A549 (cell line): ENCODE data around the gene CXADR. TPM values are rescaled to one million over a fixed set of nuclear protein-coding genes. Genes with fewer than 3 reads are reported as not detected.

ENCODE experiments used
- ATAC-seq, 2 experiments: fragments of 200-7000 bp in 1 of 2; fragments of >200 bp in 1 of 2; cut with Nextera tagmentation in 1 of 2; cut with Tn5 transposase in 1 of 2; 3 replicates each; pipeline versions ENCODE4 v1.8.0 to v1.9.1; 2018 to 2020; ENCODE audit warnings: mild to moderate bottlenecking in 1 of 2, moderate library complexity in 1 of 2
- CTCF ChIA-PET: fragments of 300-600 bp; sonication (Branson Sonifier 250); formaldehyde crosslinking; extraction: SDS; loops from one replicate; lab custom pipeline; 2021; ENCODE audit warnings: antibody characterized with exemption, inconsistent platforms; lab: Yijun Ruan, JAX
- POLR2A ChIA-PET: fragments of 350-600 bp; formaldehyde crosslinking; extraction: SDS; loops from one replicate; lab custom pipeline; 2021; ENCODE audit warnings: antibody characterized with exemption, inconsistent platforms; lab: Yijun Ruan, JAX
- DNase-seq, 2 experiments: peaks; one replicate each; pipeline versions ENCODE4 v3.0.0 to v3.0.0-alpha.2; 2011 to 2016; ENCODE audit warnings: low read depth in 1 of 2, low spot score in 1 of 2
- FAIRE-seq: peaks from 2 replicates; lab custom pipeline; 2011; peaks lifted over from hg19 to GRCh38; lab: Jason Lieb, UNC
- H3K27ac ChIP-seq, 2 experiments: fragments of >200 bp; sonication (Bioruptor Twin); formaldehyde crosslinking; 3 replicates each; pipeline ENCODE4 v1.5.1; 2016 to 2017
- H3K4me1 ChIP-seq: fragments of >200 bp; sonication (Bioruptor Twin); formaldehyde crosslinking; 3 replicates; pipeline ENCODE4 v1.6.1; 2016
- H3K4me2 ChIP-seq: fragments of >200 bp; sonication (Bioruptor Twin); formaldehyde crosslinking; 3 replicates; pipeline ENCODE4 v1.6.1; 2016
- H3K4me3 ChIP-seq: fragments of >200 bp; sonication (Bioruptor Twin); formaldehyde crosslinking; 3 replicates; pipeline ENCODE4 v1.5.1; 2016
- H3K9me3 ChIP-seq: fragments of >200 bp; sonication (Bioruptor Twin); formaldehyde crosslinking; 3 replicates; pipeline ENCODE4 v1.6.1; 2016
- CBX8 ChIP-seq: fragments of 200-600 bp; sonication (generic); IDR thresholded peaks from 2 replicates; pipeline ENCODE4 v1.6.1; 2016
- CEBPB ChIP-seq, 2 experiments: fragments of >200 bp in 1 of 2; sonication (Bioruptor Twin) in 1 of 2; formaldehyde crosslinking in 1 of 2; IDR thresholded peaks; 2 replicates each; pipeline ENCODE4 v1.6.1; 2012 to 2016
- CHD2 ChIP-seq: fragments of 150-350 bp; IDR thresholded peaks from 2 replicates; pipeline ENCODE4 v1.6.1; 2014; ENCODE audit warnings: low read length; ENCODE audit not compliant: partially characterized antibody
- CTCF ChIP-seq: fragments of >200 bp; sonication (Bioruptor Twin); formaldehyde crosslinking; IDR thresholded peaks from 3 replicates; pipeline ENCODE4 v1.5.1; 2016
- ELK1 ChIP-seq: fragments of 150-350 bp; IDR thresholded peaks from 2 replicates; pipeline ENCODE4 v1.6.1; 2014; ENCODE audit warnings: low read depth, mild to moderate bottlenecking, low read length
- EP300 ChIP-seq, 2 experiments: fragments of >200 bp; sonication (Bioruptor Twin); formaldehyde crosslinking; IDR thresholded peaks; 2 replicates in 1 of 2; 3 replicates in 1 of 2; pipeline ENCODE4 v1.6.1; 2016 to 2017
- FOSB ChIP-seq: fragments of 250-450 bp; sonication (Bioruptor Pico); IDR thresholded peaks from 2 replicates; pipeline ENCODE4 v1.5.0; 2020; ENCODE audit warnings: mild to moderate bottlenecking, moderate library complexity
- FOSL2 ChIP-seq, 2 experiments: fragments of 450-650 bp in 1 of 2; fragments of >200 bp in 1 of 2; sonication (Bioruptor Twin) in 1 of 2; formaldehyde crosslinking; IDR thresholded peaks; 2 replicates each; pipeline versions ENCODE4 v1.5.0 to v1.6.1; 2016 to 2020; ENCODE audit warnings: mild to moderate bottlenecking in 1 of 2, moderate library complexity in 1 of 2
- FOXS1 ChIP-seq: fragments of 250-450 bp; sonication (Bioruptor Pico); IDR thresholded peaks from 2 replicates; pipeline ENCODE4 v1.5.0; 2020; ENCODE audit warnings: mild to moderate bottlenecking, moderate library complexity
- KDM1A ChIP-seq: fragments of 200-600 bp; sonication (generic); IDR thresholded peaks from 2 replicates; pipeline ENCODE4 v1.6.1; 2016; ENCODE audit warnings: low read depth, mild to moderate bottlenecking
- MAFK ChIP-seq: fragments of 450-650 bp; IDR thresholded peaks from 2 replicates; pipeline ENCODE4 v1.6.1; 2014; ENCODE audit not compliant: partially characterized antibody
- PBX3 ChIP-seq: IDR thresholded peaks from 2 replicates; pipeline ENCODE4 v1.6.1; 2012
- POLR2A ChIP-seq: IDR thresholded peaks from 2 replicates; pipeline ENCODE4 v1.6.1; 2012; ENCODE audit warnings: mild to moderate bottlenecking, low read length
- RFX5 ChIP-seq: fragments of 450-650 bp; IDR thresholded peaks from 2 replicates; pipeline ENCODE4 v1.7.1; 2014; ENCODE audit warnings: antibody characterized with exemption, mild to moderate bottlenecking, moderate library complexity
- RNF2 ChIP-seq: fragments of 200-600 bp; sonication (generic); IDR thresholded peaks from 2 replicates; pipeline ENCODE4 v1.6.1; 2016; ENCODE audit warnings: low read depth, mild to moderate bottlenecking, antibody characterized with exemption, moderate library complexity, borderline replicate concordance
- SMC3 ChIP-seq: fragments of >200 bp; sonication (Bioruptor Twin); formaldehyde crosslinking; IDR thresholded peaks from 3 replicates; pipeline ENCODE4 v1.6.1; 2018; ENCODE audit warnings: inconsistent platforms
- TFCP2L1 ChIP-seq: fragments of 250-450 bp; sonication (Bioruptor Pico); IDR thresholded peaks from 2 replicates; pipeline ENCODE4 v1.5.0; 2021; ENCODE audit warnings: mild to moderate bottlenecking
- WGBS: methylation state at CpG from one replicate; pipeline ENCODE4 v1.1.6; 2017; ENCODE audit errors: missing lambda C conversion rate; 5-methylcytosine and 5-hydroxymethylcytosine counted together
- polyA plus RNA-seq, 4 experiments: library from polyadenylated mRNA; depleted of rRNA in 3 of 4; stranded (reverse); fragments of >200 nt; fragmentation: RNase III in 1 of 4; extraction: RNeasy Plus Mini Kit Qiagen cat#74134 plus additional on column Dnase treatment in 1 of 4; gene quantifications; 2 replicates in 3 of 4; 3 replicates in 1 of 4; pipeline ENCODE4 v1.2.3, GENCODE V29; 2011 to 2017

The CXADR gene
- polyA plus RNA-seq, 2 of the 4 experiments (the other 2 are of a cell fraction), result 7.7 to 21.7 TPM

GRCh38 chr21:17611414-17612022 is 98.7 kb downstream of the CXADR start:
- TF ChIP-seq CHD2 (no peak), FOSL2 (IDR thresholded peaks at IDR 0.05) (no peak), FOSL2 (CRISPR knock-in tag; IDR thresholded peaks at IDR 0.05) (peak; percentile 74), RFX5 (0 out of 2 replicates have a peak, but pooled peaks have one; percentile 19), POLR2A (no peak), KDM1A (no peak), EP300 (IDR thresholded peaks at IDR 0.05) (no peak), FOSB (no peak), ELK1 (no peak), CTCF (no peak), PBX3 (no peak), SMC3 (no peak), RNF2 (no peak)
- CTCF ChIA-PET, result interaction anchor here (1.2 kb wide), 1 partner anchor 13 kb away, joined by 3 read pairs; no protein-coding TSS in a partner anchor
- DNase-seq, result peak; percentile 46 to 79
- H3K4me2 ChIP-seq, result peak overlapping the region; percentile 90
- WGBS, result under 1% methylated on average over 13 of the region's 26 CpGs
- H3K9me3 ChIP-seq, result no peaks in the 10 kb centered on the region
- H3K4me3 ChIP-seq, result peak overlapping the region; percentile 95
- H3K27ac ChIP-seq, result peak overlapping the region; percentile 82 to 96
- POLR2A ChIA-PET, result interaction anchor here (0.6 to 0.9 kb wide), 2 partner anchors 9 to 694 kb away, joined by 3 to 4 read pairs; no protein-coding TSS in a partner anchor
- FAIRE-seq, result no peak
- ATAC-seq, result peak; percentile 84 to 86
- H3K4me1 ChIP-seq, result peaks cover 13% of the 10 kb centered on the region; the same call in 1 of the 3 replicates

GRCh38 chr21:17612023-17612564 is 99.3 kb downstream of the CXADR start:
- H3K4me2 ChIP-seq, result peak overlapping the region; percentile 90
- no peak for FAIRE-seq
- H3K4me3 ChIP-seq, result peak overlapping the region; percentile 95
- no peak for TF ChIP-seq CBX8
- TF ChIP-seq TFCP2L1, result no peak
- TF ChIP-seq RNF2, result no peak
- no peak for TF ChIP-seq CEBPB (IDR thresholded peaks at IDR 0.05)
- TF ChIP-seq MAFK, result no peak
- no peak for TF ChIP-seq FOXS1
- TF ChIP-seq CTCF, result no peak
- peak overlapping the region; percentile 82 to 96 for H3K27ac ChIP-seq
- CTCF ChIA-PET, result no interaction called here
- H3K9me3 ChIP-seq, result no peaks in the 10 kb centered on the region
- peak; percentile 44 to 69 for ATAC-seq
- DNase-seq, result peak in 1 of 2 experiments; percentile 29
- peaks cover 12% of the 10 kb centered on the region; the same call in 1 of the 3 replicates for H3K4me1 ChIP-seq
- 0% methylated on average over 2 of the region's 50 CpGs for WGBS
- POLR2A ChIA-PET, result no interaction called here
